A172 (cell line): ENCODE data around the gene PEPD. TPM values are rescaled to one million over a fixed set of nuclear protein-coding genes. Genes with fewer than 3 reads are reported as not detected.
"Not testable (repeated sequence)": the region's sequence is repeated elsewhere in the genome, so short reads cannot be mapped to it uniquely, and the experiment has no call there.

Experiments
- DNase-seq: peaks from one replicate; pipeline ENCODE4 v3.0.0-alpha.2; 2015; ENCODE audit warnings: low spot score
- total RNA-seq: library from RNA; depleted of rRNA; stranded (reverse); fragments of >200 nt; shearing (Covaris generic); gene quantifications from 2 replicates; pipeline ENCODE4 v1.2.3, GENCODE V29; 2014; rRNA removed

PEPD gene
- total RNA-seq, result 72.3 and 84.1 TPM in 2 replicates

GRCh38 chr19:33521480-33522370 is at the start of gene PEPD:
Gene PEPD (minus strand): TSS chr19:33521791. CDS start chr19:33521760, 31 bp downstream.
- peak; percentile 79 for DNase-seq

- DNase-seq, result no peak
These were observed 48.2 kb upstream of the PEPD start for GRCh38 chr19:33569821-33570220.

GRCh38 chr19:33568706-33569105 is 47.1 kb upstream of the PEPD start:
- no peak for DNase-seq

- DNase-seq, result no peak
These were observed 43.3 kb upstream of the PEPD start for GRCh38 chr19:33564836-33565338.

GRCh38 chr19:33562636-33563035 is 41.0 kb upstream of the PEPD start:
- no peak for DNase-seq

GRCh38 chr19:33561666-33562065 is 40.1 kb upstream of the PEPD start:
- DNase-seq, result not testable (repeated sequence)

- no peak for DNase-seq
These were observed 39.7 kb upstream of the PEPD start for GRCh38 chr19:33561261-33561660.

- DNase-seq, result no peak
These were observed 38.4 kb upstream of the PEPD start for GRCh38 chr19:33559996-33560395.

- no peak for DNase-seq
These were observed 37.3 kb upstream of the PEPD start for GRCh38 chr19:33558856-33559255.

GRCh38 chr19:33558151-33558550 is 36.6 kb upstream of the PEPD start:
- no peak for DNase-seq

- no peak for DNase-seq
These were observed 36.1 kb upstream of the PEPD start for GRCh38 chr19:33557720-33558119.

GRCh38 chr19:33557196-33557595 is 35.6 kb upstream of the PEPD start:
- no peak for DNase-seq

- no peak for DNase-seq
These were observed 34.7 kb upstream of the PEPD start for GRCh38 chr19:33556261-33556660.

- DNase-seq, result not testable (repeated sequence)
These were observed 34.1 kb upstream of the PEPD start for GRCh38 chr19:33555726-33556125.

GRCh38 chr19:33554821-33555220 is 33.2 kb upstream of the PEPD start:
- DNase-seq, result no peak

- no peak for DNase-seq
These were observed 32.8 kb upstream of the PEPD start for GRCh38 chr19:33554391-33554790.

GRCh38 chr19:33553530-33554310 is 32.1 kb upstream of the PEPD start:
- no peak for DNase-seq

- no peak for DNase-seq
These were observed 31.3 kb upstream of the PEPD start for GRCh38 chr19:33552928-33553279.

- no peak for DNase-seq
These were observed 30.8 kb upstream of the PEPD start for GRCh38 chr19:33552191-33552927.

- DNase-seq, result no peak
These were observed 30.1 kb upstream of the PEPD start for GRCh38 chr19:33551676-33552075.

- no peak for DNase-seq
These were observed 29.2 kb upstream of the PEPD start for GRCh38 chr19:33550768-33551167.

GRCh38 chr19:33547676-33548075 is 26.1 kb upstream of the PEPD start:
- DNase-seq, result no peak
